NB4 (cell line): ENCODE measurements around the gene RAD51B.

Source experiments
- DNase-seq: peaks from one replicate; pipeline ENCODE4 v3.0.0; 2010; ENCODE audit warnings: low read depth
- H3K4me3 ChIP-seq: one replicate; pipeline ENCODE4 v1.5.1; 2011; ENCODE audit warnings: mild to moderate bottlenecking, low read depth, low read length, moderate library complexity
- CTCF ChIP-seq: IDR thresholded peaks from one replicate; pipeline ENCODE4 v1.5.1; 2012; ENCODE audit warnings: low read depth, low read length
- MAX ChIP-seq: IDR thresholded peaks from 2 replicates; pipeline ENCODE4 v1.6.1; 2011; ENCODE audit warnings: low read depth, low read length
- MYC ChIP-seq: IDR thresholded peaks from 2 replicates; pipeline ENCODE4 v1.6.1; 2011; ENCODE audit warnings: low read depth, low read length
- POLR2A ChIP-seq: IDR thresholded peaks from 2 replicates; pipeline ENCODE4 v1.6.1; 2011; ENCODE audit warnings: mild to moderate bottlenecking; ENCODE audit not compliant: insufficient read length; ENCODE audit errors: extremely low read depth

RAD51B gene

GRCh38 chr14:68707482-68707881, 887.9 kb downstream of the RAD51B start:
- no peak overlapping the region for H3K4me3 ChIP-seq
- TF ChIP-seq MAX (no peak), CTCF (no peak), POLR2A (no peak), MYC (no peak)
- no peak for DNase-seq

GRCh38 chr14:68708343-68708742, 888.8 kb downstream of the RAD51B start:
- DNase-seq = no peak
- TF ChIP-seq MAX = no peak
- no peak for TF ChIP-seq MYC
- TF ChIP-seq CTCF = no peak
- no peak for TF ChIP-seq POLR2A
- no peak overlapping the region for H3K4me3 ChIP-seq

GRCh38 chr14:68709007-68709406, 889.4 kb downstream of the RAD51B start:
- no peak for DNase-seq
- no peak overlapping the region for H3K4me3 ChIP-seq
- TF ChIP-seq MYC (no peak), CTCF (no peak), MAX (no peak), POLR2A (no peak)

GRCh38 chr14:68710776-68711175, 891.2 kb downstream of the RAD51B start:
- no peak for TF ChIP-seq POLR2A
- no peak for TF ChIP-seq MYC
- TF ChIP-seq CTCF = no peak
- TF ChIP-seq MAX = no peak
- no peak for DNase-seq
- no peak overlapping the region for H3K4me3 ChIP-seq

GRCh38 chr14:68711561-68712309, 892.2 kb downstream of the RAD51B start:
- no peak overlapping the region for H3K4me3 ChIP-seq
- TF ChIP-seq MYC (no peak), CTCF (no peak), POLR2A (no peak), MAX (no peak)
- DNase-seq = no peak
